GM13977 (cell line): ENCODE measurements around the gene DCDC2C.

Source experiments
- DNase-seq: peaks from one replicate; pipeline ENCODE4 v3.0.0; 2012; ENCODE audit warnings: low spot score
- in situ Hi-C: fragments of 300-500 bp; cut with MboI; formaldehyde crosslinking; loops from one replicate; pipeline ENCODE4 v1.12.0; 2022; ENCODE audit warnings: low sequenced_read_pairs, low pct_unique_long_range_greater_than_20kb, mixed read lengths, inconsistent platforms; ENCODE audit not compliant: unreplicated experiment
- TF ChIP-seq, protein P1 (sequence below): IDR thresholded peaks from 2 replicates; pipeline ENCODE4 v1.5.1; 2012; ENCODE audit warnings: mild to moderate bottlenecking, control low read depth; ENCODE audit not compliant: insufficient read depth; ENCODE audit errors: extremely low read depth, missing control alignments

Gene DCDC2C

DNA sequence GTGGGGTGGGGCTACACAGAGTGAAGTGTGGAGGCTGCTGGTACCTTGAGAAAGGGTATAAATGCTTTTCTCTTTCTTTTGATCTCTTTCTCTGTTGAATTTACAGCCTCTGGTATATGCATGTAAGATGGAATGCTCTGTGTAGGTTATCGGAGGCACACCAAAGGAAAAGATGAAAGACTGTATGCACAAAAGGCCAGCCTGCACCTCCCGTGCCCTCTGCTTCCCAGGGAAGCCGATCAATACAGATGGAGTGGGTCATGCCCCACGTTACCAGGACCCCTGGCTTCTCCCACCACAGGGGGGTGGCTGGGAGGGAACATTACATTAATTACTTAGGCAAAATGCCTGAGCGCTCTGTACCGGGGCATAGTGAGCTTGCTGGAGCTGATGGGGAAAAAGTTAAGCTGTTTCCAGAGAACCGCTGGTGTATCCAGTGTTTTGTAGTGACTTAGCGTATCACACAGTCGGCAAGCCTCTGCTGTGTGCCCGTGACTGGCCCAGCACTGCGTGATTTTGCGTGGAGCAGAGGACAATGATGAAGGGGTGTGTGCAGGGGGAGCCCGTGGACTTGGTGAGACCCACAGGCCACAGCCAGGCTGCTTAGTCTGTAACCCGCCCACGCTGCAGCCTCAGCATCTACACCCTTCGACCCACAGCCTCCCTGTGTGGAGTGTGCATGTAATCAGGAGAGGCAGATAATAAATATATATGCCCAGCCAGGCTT, 37.3 kb upstream of the DCDC2C start:
- TF ChIP-seq, protein P1, sequence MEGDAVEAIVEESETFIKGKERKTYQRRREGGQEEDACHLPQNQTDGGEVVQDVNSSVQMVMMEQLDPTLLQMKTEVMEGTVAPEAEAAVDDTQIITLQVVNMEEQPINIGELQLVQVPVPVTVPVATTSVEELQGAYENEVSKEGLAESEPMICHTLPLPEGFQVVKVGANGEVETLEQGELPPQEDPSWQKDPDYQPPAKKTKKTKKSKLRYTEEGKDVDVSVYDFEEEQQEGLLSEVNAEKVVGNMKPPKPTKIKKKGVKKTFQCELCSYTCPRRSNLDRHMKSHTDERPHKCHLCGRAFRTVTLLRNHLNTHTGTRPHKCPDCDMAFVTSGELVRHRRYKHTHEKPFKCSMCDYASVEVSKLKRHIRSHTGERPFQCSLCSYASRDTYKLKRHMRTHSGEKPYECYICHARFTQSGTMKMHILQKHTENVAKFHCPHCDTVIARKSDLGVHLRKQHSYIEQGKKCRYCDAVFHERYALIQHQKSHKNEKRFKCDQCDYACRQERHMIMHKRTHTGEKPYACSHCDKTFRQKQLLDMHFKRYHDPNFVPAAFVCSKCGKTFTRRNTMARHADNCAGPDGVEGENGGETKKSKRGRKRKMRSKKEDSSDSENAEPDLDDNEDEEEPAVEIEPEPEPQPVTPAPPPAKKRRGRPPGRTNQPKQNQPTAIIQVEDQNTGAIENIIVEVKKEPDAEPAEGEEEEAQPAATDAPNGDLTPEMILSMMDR: no peak
- no peak for DNase-seq
- in situ Hi-C loops: no loop called here

DNA sequence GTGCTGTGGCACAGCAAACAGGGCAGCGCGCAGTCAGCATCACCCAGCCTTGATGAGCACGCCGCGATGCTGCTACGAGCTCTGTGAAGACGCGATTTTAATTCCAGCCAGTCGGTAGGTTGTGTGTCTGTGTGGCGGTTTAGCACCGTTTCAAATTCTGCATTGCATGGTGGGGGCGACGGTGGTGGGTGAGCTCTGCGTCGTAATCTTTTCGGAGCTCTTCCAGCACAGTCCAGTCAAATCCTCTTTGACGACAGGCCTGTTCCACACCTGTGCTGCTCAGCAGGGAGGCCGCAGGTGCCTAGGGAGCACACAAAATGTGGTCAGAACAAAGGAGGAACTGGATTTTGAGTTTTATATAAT, 36.8 kb upstream of the DCDC2C start:
- in situ Hi-C loops: no loop called here
- TF ChIP-seq, protein P1: no peak
- no peak for DNase-seq

DNA sequence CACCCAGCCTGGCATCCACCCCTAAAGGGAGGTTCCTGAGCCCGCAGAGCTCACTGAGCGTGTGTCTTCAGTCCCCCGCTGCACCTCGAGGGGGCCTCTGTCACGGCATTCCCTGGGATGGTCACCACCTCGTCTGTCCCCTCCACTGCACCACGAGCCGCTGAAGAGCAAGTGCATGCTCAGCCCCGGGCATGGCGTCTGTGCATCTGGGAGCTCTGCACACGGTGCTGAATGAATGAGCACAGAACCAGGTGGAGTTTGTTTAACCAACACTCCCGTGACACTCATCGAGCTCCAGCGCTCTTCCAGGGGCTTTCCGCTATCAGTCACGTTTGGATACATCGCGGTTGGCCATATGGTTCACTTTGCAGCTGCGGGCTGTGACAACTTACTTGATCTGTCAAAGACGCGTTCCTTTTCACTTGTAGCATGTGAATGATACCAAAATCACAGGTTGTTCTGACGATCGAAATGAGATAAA, 36.2 kb upstream of the DCDC2C start:
- in situ Hi-C loops: no loop called here
- no peak for DNase-seq
- TF ChIP-seq, protein P1: no peak

DNA sequence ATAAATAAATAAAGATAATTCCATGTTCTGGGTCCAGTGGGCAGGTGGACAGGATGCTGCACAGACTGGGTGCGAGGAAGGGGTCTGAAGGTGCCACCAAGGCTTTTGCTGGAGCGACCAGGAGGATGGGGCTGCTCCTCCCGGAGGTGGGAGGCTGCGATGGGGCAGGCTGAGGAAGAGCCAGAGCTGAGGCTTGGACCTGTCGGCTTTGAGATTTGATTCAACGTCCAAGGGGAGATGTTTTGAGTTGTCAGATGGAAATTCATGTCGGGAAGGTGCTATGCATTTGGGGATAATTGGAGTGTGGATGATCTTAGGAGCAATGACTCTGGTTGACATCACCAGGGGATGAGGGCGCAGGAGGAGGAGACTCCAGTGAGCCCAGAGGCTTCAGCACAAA, 33.7 kb upstream of the DCDC2C start:
- in situ Hi-C loops: no loop called here
- DNase-seq: no peak
- TF ChIP-seq, protein P1: no peak

DNA sequence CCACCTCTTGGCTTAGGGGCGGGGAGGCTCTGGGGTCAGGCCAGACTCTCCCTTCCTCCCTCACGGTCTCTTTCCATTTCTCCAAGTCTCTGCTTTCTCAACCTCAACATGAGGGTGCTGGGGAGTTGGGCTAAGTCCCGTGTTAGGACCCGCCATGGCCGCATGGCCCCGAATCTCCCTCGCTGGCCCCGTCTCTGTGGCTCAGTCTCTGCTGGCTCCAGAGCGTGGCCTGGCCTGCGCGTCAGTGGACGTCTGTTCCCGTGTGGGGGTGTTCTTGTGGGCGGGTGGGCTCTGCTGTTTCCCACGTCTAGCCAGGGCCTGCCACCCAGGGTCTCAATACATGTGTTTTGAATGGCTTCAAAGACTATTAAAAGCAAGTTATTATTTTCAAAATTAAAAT, 33.0 kb upstream of the DCDC2C start:
- TF ChIP-seq, protein P1: no peak
- no peak for DNase-seq
- in situ Hi-C loops: no loop called here

DNA sequence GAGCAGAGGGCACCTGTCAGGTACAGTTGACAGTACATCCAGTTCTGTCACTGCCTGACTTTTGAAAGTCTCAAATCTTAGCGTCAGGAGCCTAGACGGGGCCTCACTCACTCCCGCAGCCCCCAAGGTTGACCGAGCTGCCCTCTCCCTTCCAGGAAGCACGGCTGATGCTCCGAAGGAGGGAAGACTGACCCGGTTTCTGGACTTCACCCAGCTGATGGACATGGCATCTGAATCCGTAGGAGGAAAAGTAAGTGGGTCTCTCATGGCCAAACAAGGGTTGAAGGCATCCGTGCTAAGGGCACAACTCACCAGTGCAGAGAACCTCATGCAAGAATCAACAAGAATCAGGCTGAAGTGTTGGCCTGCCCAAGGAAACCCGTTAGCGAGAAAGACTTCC, 32.4 kb upstream of the DCDC2C start:
- in situ Hi-C loops: no loop called here
- DNase-seq: no peak
- TF ChIP-seq, protein P1: no peak
